Muscle of leg (tissue), 11 donors: ENCODE data around the gene COL11A2. TPM values are rescaled to one million over a fixed set of nuclear protein-coding genes. Genes with fewer than 3 reads are reported as not detected.

Experiments used
- DNase-seq: peaks from one replicate; pipeline ENCODE4 v3.0.0; 2013
- H3K27ac ChIP-seq: one replicate; pipeline ENCODE4 v1.5.1; 2013; ENCODE audit warnings: mild to moderate bottlenecking, low read length, control low read depth
- H3K27me3 ChIP-seq: one replicate; pipeline ENCODE4 v1.6.1; 2013; ENCODE audit warnings: low read length; ENCODE audit not compliant: control insufficient read depth, insufficient read depth
- H3K36me3 ChIP-seq: one replicate; pipeline ENCODE4 v1.6.1; 2013; ENCODE audit warnings: low read length; ENCODE audit not compliant: control insufficient read depth, insufficient read depth
- H3K4me1 ChIP-seq: one replicate; pipeline ENCODE4 v1.6.1; 2013; ENCODE audit warnings: low read length; ENCODE audit not compliant: control insufficient read depth, insufficient read depth
- H3K4me3 ChIP-seq: one replicate; pipeline ENCODE4 v1.5.1; 2013; ENCODE audit warnings: low read length, control low read depth
- H3K9me3 ChIP-seq: replicated peaks from 2 replicates; pipeline ENCODE4 v1.6.1; 2013; ENCODE audit warnings: low read depth, low read length; ENCODE audit not compliant: control insufficient read depth
- WGBS: methylation state at CpG from one replicate; pipeline ENCODE4 v1.1.5; 2013; ENCODE audit warnings: missing lambda C conversion rate; ENCODE audit not compliant: insufficient coverage; 5-methylcytosine and 5-hydroxymethylcytosine counted together
- polyA plus RNA-seq, 8 donors: library from polyadenylated mRNA; unstranded; fragments of 120-200 nt; gene quantifications; one replicate each; pipeline versions ENCODE4 v1.2.1 to v1.2.3, GENCODE V29; 2013; ENCODE audit warnings: inconsistent platforms in 1 of 8, low replicate concordance in 1 of 8; ENCODE audit not compliant: insufficient read length in 8 of 8, insufficient read depth in 1 of 8
- total RNA-seq: library from RNA; stranded (reverse); fragments of 120-200 nt; gene quantifications from one replicate; pipeline ENCODE4 v1.2.4, GENCODE V29; 2013

COL11A2 gene
- total and polyA plus RNA-seq, 9 donors = 35.8 to 245 (median 56.7) TPM

- WGBS = 79% methylated on average over 2 of the region's 4 CpGs
- no peak for DNase-seq
- H3K9me3 ChIP-seq = no peaks in the 10 kb centered on the region
- no peak overlapping the region for H3K27ac ChIP-seq
- peaks cover 23% of the 10 kb centered on the region for H3K27me3 ChIP-seq
- peaks cover 21% of the 10 kb centered on the region for H3K4me1 ChIP-seq
- H3K4me3 ChIP-seq = no peak overlapping the region
- peaks cover 12% of the 10 kb centered on the region for H3K36me3 ChIP-seq
These were observed 23.9 kb upstream of the COL11A2 start for GRCh38 chr6:33216117-33216649.

- WGBS = 65% methylated on average over 3 of the region's 9 CpGs
- no peak overlapping the region for H3K4me3 ChIP-seq
- H3K27ac ChIP-seq = no peak overlapping the region
These were observed 23.2 kb upstream of the COL11A2 start for GRCh38 chr6:33215271-33216116.

GRCh38 chr6:33213989-33214335 lies 21.7 kb upstream of the COL11A2 start:
- H3K9me3 ChIP-seq = no peaks in the 10 kb centered on the region
- H3K36me3 ChIP-seq = peaks cover 21% of the 10 kb centered on the region
- DNase-seq = no peak
- H3K4me3 ChIP-seq = peak overlapping the region; percentile 39
- 15% methylated on average over 9 of the region's 9 CpGs for WGBS
- H3K27ac ChIP-seq = no peak overlapping the region
- H3K4me1 ChIP-seq = peaks cover 23% of the 10 kb centered on the region
- peaks cover 20% of the 10 kb centered on the region for H3K27me3 ChIP-seq

More at GRCh38 chr6:33215271-33216116, 23.2 kb upstream of the COL11A2 start:
- peaks cover 12% of the 10 kb centered on the region for H3K36me3 ChIP-seq
- peaks cover 23% of the 10 kb centered on the region for H3K27me3 ChIP-seq
- no peaks in the 10 kb centered on the region for H3K9me3 ChIP-seq
- DNase-seq = no peak
- peaks cover 21% of the 10 kb centered on the region for H3K4me1 ChIP-seq

- WGBS = under 1% methylated on average over 33 of the region's 43 CpGs
- H3K9me3 ChIP-seq = no peaks in the 10 kb centered on the region
- peaks cover 20% of the 10 kb centered on the region for H3K27me3 ChIP-seq
- peak; percentile 53 for DNase-seq
- peak overlapping the region; percentile 39 for H3K4me3 ChIP-seq
- H3K4me1 ChIP-seq = peaks cover 25% of the 10 kb centered on the region
- H3K36me3 ChIP-seq = peaks cover 21% of the 10 kb centered on the region
- peak overlapping the region; percentile 24 for H3K27ac ChIP-seq
These were observed 21.1 kb upstream of the COL11A2 start for GRCh38 chr6:33213166-33213988.

- peak; percentile 65 for DNase-seq
- Histone ChIP-seq H3K27ac (peak overlapping the region; percentile 24), H3K9me3 (no peaks in the 10 kb centered on the region), H3K4me3 (peak overlapping the region; percentile 39), H3K4me1 (peaks cover 25% of the 10 kb centered on the region), H3K36me3 (peaks cover 21% of the 10 kb centered on the region), H3K27me3 (peaks cover 18% of the 10 kb centered on the region)
- WGBS = 6% methylated on average over 6 of the region's 6 CpGs
These were observed 20.5 kb upstream of the COL11A2 start for GRCh38 chr6:33212857-33213165.

GRCh38 chr6:33211666-33212422 lies 19.6 kb upstream of the COL11A2 start:
- peaks cover 18% of the 10 kb centered on the region for H3K27me3 ChIP-seq
- no peaks in the 10 kb centered on the region for H3K9me3 ChIP-seq
- H3K4me1 ChIP-seq = peaks cover 31% of the 10 kb centered on the region
- no peak for DNase-seq
- H3K27ac ChIP-seq = no peak overlapping the region
- no peak overlapping the region for H3K4me3 ChIP-seq
- 63% methylated on average over 7 of the region's 18 CpGs for WGBS
- H3K36me3 ChIP-seq = peaks cover 21% of the 10 kb centered on the region

GRCh38 chr6:33211136-33211535 lies 18.9 kb upstream of the COL11A2 start:
- 60% methylated on average over 1 of the region's 17 CpGs for WGBS
- H3K36me3 ChIP-seq = peaks cover 21% of the 10 kb centered on the region
- no peak overlapping the region for H3K27ac ChIP-seq
- H3K4me3 ChIP-seq = no peak overlapping the region
- peaks cover 18% of the 10 kb centered on the region for H3K27me3 ChIP-seq
- H3K9me3 ChIP-seq = no peaks in the 10 kb centered on the region
- no peak for DNase-seq
- peaks cover 31% of the 10 kb centered on the region for H3K4me1 ChIP-seq

GRCh38 chr6:33209856-33210255 lies 17.6 kb upstream of the COL11A2 start:
- Histone ChIP-seq H3K4me1 (peaks cover 36% of the 10 kb centered on the region), H3K4me3 (no peak overlapping the region), H3K27me3 (peaks cover 16% of the 10 kb centered on the region), H3K27ac (no peak overlapping the region), H3K36me3 (peaks cover 21% of the 10 kb centered on the region), H3K9me3 (no peaks in the 10 kb centered on the region)
- 99% methylated on average over 7 of the region's 10 CpGs for WGBS
- no peak for DNase-seq

GRCh38 chr6:33208091-33208967 lies 16.1 kb upstream of the COL11A2 start, which contains the start of gene RING1:
Gene RING1 (plus strand): TSS chr6:33208500. CDS start chr6:33208823, 323 bp downstream.
- Histone ChIP-seq H3K27me3 (peaks cover 3% of the 10 kb centered on the region), H3K4me3 (peak within 1 kb of the TSS; percentile 99), H3K9me3 (no peaks in the 10 kb centered on the region), H3K27ac (peak within 1 kb of the TSS; percentile 97), H3K36me3 (peaks cover 29% of the 10 kb centered on the region), H3K4me1 (peaks cover 40% of the 10 kb centered on the region)
- under 1% methylated on average over 60 of the region's 86 CpGs for WGBS
- peak; percentile 94 for DNase-seq
